Endothelial cell of umbilical vein (primary cell): ENCODE data around the gene MDP1.

Source experiments
- CTCF ChIP-seq, 2 donors: IDR thresholded peaks; 1 replicate in 1 of 2; 2 replicates in 1 of 2; pipeline ENCODE4 v1.5.1; 2011; ENCODE audit warnings: low read length in 2 of 2, mild to moderate bottlenecking in 2 of 2, moderate library complexity in 2 of 2, control low read depth in 1 of 2, inconsistent platforms in 1 of 2, low read depth in 1 of 2; ENCODE audit not compliant: insufficient read depth in 1 of 2; ENCODE audit errors: extremely low read depth in 1 of 2
- POLR2A ChIP-seq: IDR thresholded peaks from 2 replicates; pipeline ENCODE4 v1.6.1; 2012; ENCODE audit warnings: low read depth, mild to moderate bottlenecking, control low read depth, low read length

DNA sequence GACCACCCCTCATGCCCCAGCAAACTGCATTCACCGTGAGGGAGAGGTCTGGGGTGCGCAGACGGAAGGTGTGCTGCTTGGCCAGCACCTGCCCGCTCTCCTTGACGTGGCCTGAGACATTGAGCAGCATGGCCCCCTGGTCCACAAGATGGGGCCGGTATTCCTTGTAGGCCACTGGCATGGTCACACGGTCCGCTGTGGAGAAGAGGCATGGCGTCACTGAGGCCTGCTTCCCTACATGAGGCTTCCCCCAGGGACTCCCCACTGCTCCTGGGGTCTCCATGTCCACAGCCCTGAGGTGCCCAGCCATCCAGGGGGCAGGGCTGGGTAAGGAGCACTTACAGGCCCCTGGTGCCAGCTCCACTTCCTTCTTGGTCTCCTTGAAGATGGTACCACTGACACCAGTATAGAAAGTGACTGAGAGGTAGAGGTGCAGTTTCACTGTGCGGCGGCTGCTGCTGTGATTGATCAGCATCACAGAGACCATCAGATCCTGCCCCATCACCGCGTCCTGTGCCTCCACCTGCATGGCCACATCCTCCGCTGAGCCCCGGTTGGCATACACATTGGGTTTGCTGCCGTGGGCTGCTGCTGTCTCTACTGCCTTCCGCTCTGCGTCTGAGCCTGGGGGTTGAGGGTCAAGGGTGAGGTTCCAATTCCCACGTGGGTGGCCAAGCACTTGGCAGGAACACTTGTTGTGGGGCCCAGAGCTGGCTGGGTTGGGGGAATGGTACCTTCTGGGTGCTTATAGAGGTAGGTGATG is 38.9 kb upstream of the MDP1 start:
- TF ChIP-seq POLR2A: no peak
- no peak for TF ChIP-seq CTCF (IDR thresholded peaks at IDR 0.05; ENCODE audit: extremely low read depth in 1 of 2, insufficient read depth in 1 of 2, low read depth in 1 of 2, low read length in 2 of 2)
